Heart left ventricle (tissue), 16 donors: ENCODE results near the gene RHOB. TPM values are rescaled to one million over a fixed set of nuclear protein-coding genes. Genes with fewer than 3 reads are reported as not detected.
A peak's percentile ranks its signal among the peaks of the same experiment; 100 is the strongest.

Source experiments
- ATAC-seq, 4 donors: fragments of 200-7000 bp; cut with Tn5 transposase; one replicate each; pipeline ENCODE4 v1.9.1; 2020 to 2022; ENCODE audit warnings: moderate library complexity in 4 of 4, mild to moderate bottlenecking in 3 of 4, moderate number of reproducible peaks in 1 of 4
- DNase-seq, 5 donors: peaks; one replicate each; pipeline ENCODE4 v3.0.0-alpha.2; 2020
- H3K27ac ChIP-seq, 12 donors: fragments of 200-600 bp; sonication (generic) in 4 of 12; one replicate each; pipeline versions ENCODE4 v1.5.0 to v1.8.0; 2016 to 2022; ENCODE audit warnings: mild to moderate bottlenecking in 2 of 12
- H3K27me3 ChIP-seq, 9 donors: fragments of 200-600 bp; sonication (generic) in 2 of 9; one replicate each; pipeline versions ENCODE4 v1.5.1 to v1.8.0; 2016 to 2022; ENCODE audit warnings: mild to moderate bottlenecking in 3 of 9
- H3K36me3 ChIP-seq, 9 donors: fragments of 200-600 bp; sonication (generic) in 2 of 9; one replicate each; pipeline versions ENCODE4 v1.5.0 to v1.8.0; 2018 to 2022; ENCODE audit warnings: mild to moderate bottlenecking in 2 of 9
- H3K4me1 ChIP-seq, 12 donors: fragments of 200-600 bp; sonication (generic) in 4 of 12; one replicate each; pipeline versions ENCODE4 v1.5.0 to v1.8.0; 2016 to 2022; ENCODE audit warnings: mild to moderate bottlenecking in 3 of 12
- H3K4me3 ChIP-seq, 12 donors: fragments of 200-600 bp; sonication (generic) in 4 of 12; one replicate each; pipeline versions ENCODE4 v1.5.0 to v1.8.0; 2017 to 2022; ENCODE audit warnings: mild to moderate bottlenecking in 9 of 12, moderate library complexity in 4 of 12
- H3K9me3 ChIP-seq, 12 donors: fragments of 200-600 bp; sonication (generic) in 4 of 12; one replicate each; pipeline versions ENCODE4 v1.5.0 to v1.8.0; 2016 to 2022; ENCODE audit warnings: mild to moderate bottlenecking in 1 of 12
- POLR2A ChIP-seq, 2 donors: fragments of 450-650 bp; IDR thresholded peaks; one replicate each; pipeline ENCODE4 v1.6.1; 2017; ENCODE audit warnings: antibody characterized with exemption in 2 of 2, mild to moderate bottlenecking in 2 of 2, moderate library complexity in 2 of 2
- WGBS, 4 donors: extraction: QIAGEN DNeasy Blood & Tissue Kit in 2 of 4; methylation state at CpG; one replicate each; pipeline versions ENCODE4 v1.1.5 to v1.1.7; 2013 to 2018; 5-methylcytosine and 5-hydroxymethylcytosine counted together
- intact Hi-C, 10 donors: fragments of 100-400 bp; cut with DNase I; formaldehyde crosslinking; loops; one replicate each; pipeline versions ENCODE4 v1.11.1 to v1.14.2; 2022
- polyA plus RNA-seq, 2 donors: library from polyadenylated mRNA; stranded (reverse); fragments of 200-250 nt; gene quantifications; one replicate each; pipeline ENCODE4 v1.2.3, GENCODE V29; 2013
- total RNA-seq, 9 donors: library from RNA; depleted of rRNA in 2 of 9; stranded (reverse); fragments of >200 nt in 2 of 9; fragmentation: NEBNext Ultra II Directional in 3 of 9; extraction: Animal tissue kit (Norgen Biotek cat#: 25700) in 3 of 9; gene quantifications; one replicate each; pipeline versions ENCODE4 v1.1.0 to v1.2.4, GENCODE V29; 2016 to 2023
- TF ChIP-seq, protein P1 (sequence below), 12 donors: fragments of 200-600 bp; sonication (generic) in 4 of 12; IDR thresholded peaks; one replicate each; pipeline versions ENCODE4 v1.5.0 to v1.8.0; 2018 to 2022; ENCODE audit warnings: antibody characterized with exemption in 12 of 12, mild to moderate bottlenecking in 5 of 12
- donor health status: ischemic (EF 13 %, LVEDD 7.1; RV severe dilation, severe dysfunction).
- donor health status: healthy with polysubstance abuse.
- donor health status: DM: no; HTN: yes; CAD: no.
- donor health status: DM: no; HTN: no; CAD: no.
- donor health status: ischemic (EF 25% LVEDD 6.9; RV normal size, moderate dysfunction).
- donor health status: ischemic (EF 25% LVEDD 5.7; RV mildly dilated, moderate dysfunction).
- donor health status: healthy.
- donor health status: DM: yes; HTN: yes; CAD: no.
- donor health status: ischemic (EF 35%, LVEDD 5.7; RV mildly dilated, moderate dysfunction).
- donor health status: nonischemic (EF 11% LVEDD 7.7; RV severe dilation, severe dysfunction).
- donor health status: DM: yes; HTN: yes; CAD: no.
- donor health status: PGD.
- donor health status: ischemic (EF 29% LVEDD 5.4; RV normal size, mild dysfunction).
- donor health status: nonischemic (EF 23%, LVEDD 6.1; RV moderate dilation, normal function).

Gene RHOB
- total and polyA plus RNA-seq, 11 donors: 105 to 429 (median 169) TPM

GRCh38 chr2:20419007-20419576, 27.8 kb upstream of the RHOB start:
- peaks cover 11 to 42% (median 25%) of the 10 kb centered on the region in 12 donors for H3K4me1 ChIP-seq
- intact Hi-C loops: no loop called here
- no peaks in the 10 kb centered on the region for H3K9me3 ChIP-seq
- no peak overlapping the region for H3K4me3 ChIP-seq
- DNase-seq: peak in 1 of 5 donors; percentile 52
- TF ChIP-seq, protein P1, sequence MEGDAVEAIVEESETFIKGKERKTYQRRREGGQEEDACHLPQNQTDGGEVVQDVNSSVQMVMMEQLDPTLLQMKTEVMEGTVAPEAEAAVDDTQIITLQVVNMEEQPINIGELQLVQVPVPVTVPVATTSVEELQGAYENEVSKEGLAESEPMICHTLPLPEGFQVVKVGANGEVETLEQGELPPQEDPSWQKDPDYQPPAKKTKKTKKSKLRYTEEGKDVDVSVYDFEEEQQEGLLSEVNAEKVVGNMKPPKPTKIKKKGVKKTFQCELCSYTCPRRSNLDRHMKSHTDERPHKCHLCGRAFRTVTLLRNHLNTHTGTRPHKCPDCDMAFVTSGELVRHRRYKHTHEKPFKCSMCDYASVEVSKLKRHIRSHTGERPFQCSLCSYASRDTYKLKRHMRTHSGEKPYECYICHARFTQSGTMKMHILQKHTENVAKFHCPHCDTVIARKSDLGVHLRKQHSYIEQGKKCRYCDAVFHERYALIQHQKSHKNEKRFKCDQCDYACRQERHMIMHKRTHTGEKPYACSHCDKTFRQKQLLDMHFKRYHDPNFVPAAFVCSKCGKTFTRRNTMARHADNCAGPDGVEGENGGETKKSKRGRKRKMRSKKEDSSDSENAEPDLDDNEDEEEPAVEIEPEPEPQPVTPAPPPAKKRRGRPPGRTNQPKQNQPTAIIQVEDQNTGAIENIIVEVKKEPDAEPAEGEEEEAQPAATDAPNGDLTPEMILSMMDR (IDR thresholded peaks at IDR 0.05): no peak
- TF ChIP-seq POLR2A (IDR thresholded peaks at IDR 0.05): no peak
- H3K27ac ChIP-seq: peak overlapping the region in 7 of 12 donors; percentile 41 to 76 (median 50)
- 58 to 70% (median 66%) methylated on average over 8 of the region's 8 CpGs for WGBS, 4 donors
- H3K27me3 ChIP-seq: no peaks in the 10 kb centered on the region
- no peaks in the 10 kb centered on the region for H3K36me3 ChIP-seq
- peak; percentile 9 to 40 (median 30) for ATAC-seq

- no peaks in the 10 kb centered on the region for H3K27me3 ChIP-seq
- intact Hi-C loops: loop anchor here in 1 of 10 donors (5.0 kb wide), 1 partner anchor 37 kb away; no protein-coding TSS in a partner anchor
- peak overlapping the region in 2 of 12 donors; percentile 48 to 76 for H3K27ac ChIP-seq
- WGBS, 4 donors: 82 to 85% (median 84%) methylated on average over 8 to 9 of the region's 9 CpGs
- DNase-seq: no peak
- H3K4me1 ChIP-seq: peaks cover 11 to 48% (median 28%) of the 10 kb centered on the region in 12 donors
- ATAC-seq: no peak
- TF ChIP-seq POLR2A (IDR thresholded peaks at IDR 0.05): no peak
- TF ChIP-seq, protein P1 (IDR thresholded peaks at IDR 0.05): no peak
- H3K36me3 ChIP-seq: no peaks in the 10 kb centered on the region
- no peak overlapping the region for H3K4me3 ChIP-seq
- H3K9me3 ChIP-seq: no peaks in the 10 kb centered on the region
Observed at GRCh38 chr2:20419752-20420151, 27.1 kb upstream of the RHOB start.

DNA sequence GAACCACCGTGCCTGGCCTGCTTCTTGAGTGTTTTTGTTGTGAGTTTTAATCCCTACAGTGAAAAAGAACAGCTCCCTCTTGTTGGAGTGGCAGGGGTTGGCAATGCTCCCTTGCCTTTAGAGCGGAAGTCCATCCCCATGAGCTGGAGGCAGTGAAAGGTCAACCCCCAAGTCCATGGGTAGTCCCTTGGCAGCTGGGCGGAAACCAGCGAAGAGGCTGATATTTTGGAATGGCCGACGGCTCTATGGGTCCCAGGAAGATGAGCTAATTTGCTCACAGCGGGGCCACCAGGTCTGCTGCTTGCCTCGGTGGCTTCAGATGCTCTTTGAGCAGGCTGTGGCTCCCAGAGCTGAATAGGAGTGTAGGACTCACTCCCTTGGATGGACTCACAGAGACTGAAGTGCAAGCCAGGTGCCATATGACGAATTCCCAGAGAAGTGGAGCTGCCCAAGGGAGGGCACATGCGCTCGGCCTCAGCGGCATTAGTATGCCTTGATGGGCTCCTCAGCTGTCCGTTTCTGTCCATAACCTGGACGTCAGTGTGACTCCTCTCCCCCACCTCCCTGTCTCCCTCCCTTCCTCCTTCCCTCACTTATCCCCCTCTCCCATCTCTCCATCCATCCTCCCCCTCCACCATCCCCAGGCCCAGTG, 25.4 kb upstream of the RHOB start:
- DNase-seq (no peak), ATAC-seq (peak in 1 of 4 donors; percentile 3)
- no peaks in the 10 kb centered on the region for H3K9me3 ChIP-seq
- H3K4me1 ChIP-seq: peaks cover 11 to 64% (median 36%) of the 10 kb centered on the region in 12 donors
- H3K27me3 ChIP-seq: no peaks in the 10 kb centered on the region
- TF ChIP-seq, protein P1 (IDR thresholded peaks at IDR 0.05): no peak
- no peak for TF ChIP-seq POLR2A (IDR thresholded peaks at IDR 0.05)
- H3K4me3 ChIP-seq: no peak overlapping the region
- intact Hi-C loops: loop anchor here in 1 of 10 donors (5.0 kb wide), 1 partner anchor 39 kb away; no protein-coding TSS in a partner anchor
- H3K36me3 ChIP-seq: no peaks in the 10 kb centered on the region
- WGBS, 4 donors: 65 to 77% (median 71%) methylated on average over 9 to 14 of the region's 14 CpGs
- peak overlapping the region in 9 of 12 donors; percentile 6 to 92 (median 59) for H3K27ac ChIP-seq

DNA sequence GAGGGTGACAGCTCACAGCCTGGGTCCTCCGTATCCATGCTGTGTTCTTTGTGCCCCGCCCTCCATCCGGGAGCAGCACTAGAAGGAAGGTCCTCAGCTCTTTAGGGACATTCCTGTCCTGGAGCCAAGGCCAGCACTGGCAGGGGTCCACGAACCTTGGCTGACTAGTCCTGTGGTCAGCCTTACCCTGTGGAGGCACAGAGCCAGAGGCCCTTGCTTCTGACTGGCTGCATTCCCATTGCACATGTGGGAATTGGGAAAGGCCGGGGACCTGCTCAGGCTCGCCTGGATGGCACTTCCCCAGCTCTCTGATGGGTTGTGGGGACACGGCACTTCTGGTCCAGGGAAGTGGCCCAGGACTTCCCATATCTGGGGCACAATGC, 24.9 kb upstream of the RHOB start:
- no peaks in the 10 kb centered on the region for H3K9me3 ChIP-seq
- peaks cover 11 to 61% (median 36%) of the 10 kb centered on the region in 12 donors for H3K4me1 ChIP-seq
- peak overlapping the region in 11 of 12 donors; percentile 6 to 92 (median 57) for H3K27ac ChIP-seq
- no peak for TF ChIP-seq POLR2A (IDR thresholded peaks at IDR 0.05)
- TF ChIP-seq, protein P1 (IDR thresholded peaks at IDR 0.05): no peak
- intact Hi-C loops: loop anchor here in 1 of 10 donors (5.0 kb wide), 1 partner anchor 40 kb away; no protein-coding TSS in a partner anchor
- peak; percentile 87 to 96 (median 95) for DNase-seq
- ATAC-seq: peak; percentile 79 to 89 (median 85)
- peak overlapping the region in 1 of 12 donors; percentile 1 for H3K4me3 ChIP-seq
- H3K27me3 ChIP-seq: no peaks in the 10 kb centered on the region
- H3K36me3 ChIP-seq: no peaks in the 10 kb centered on the region
- 4 to 13% (median 11%) methylated on average over 3 to 7 of the region's 7 CpGs for WGBS, 4 donors
